Fibroblast of skin of right biceps (primary cell): ENCODE data around the gene C14orf180.

Source experiments
- DNase-seq: peaks from one replicate; pipeline ENCODE4 v3.0.0-alpha.2; 2013

The C14orf180 gene

GRCh38 chr14:104595911-104596450, 16.4 kb downstream of the C14orf180 start:
- no peak for DNase-seq

DNA sequence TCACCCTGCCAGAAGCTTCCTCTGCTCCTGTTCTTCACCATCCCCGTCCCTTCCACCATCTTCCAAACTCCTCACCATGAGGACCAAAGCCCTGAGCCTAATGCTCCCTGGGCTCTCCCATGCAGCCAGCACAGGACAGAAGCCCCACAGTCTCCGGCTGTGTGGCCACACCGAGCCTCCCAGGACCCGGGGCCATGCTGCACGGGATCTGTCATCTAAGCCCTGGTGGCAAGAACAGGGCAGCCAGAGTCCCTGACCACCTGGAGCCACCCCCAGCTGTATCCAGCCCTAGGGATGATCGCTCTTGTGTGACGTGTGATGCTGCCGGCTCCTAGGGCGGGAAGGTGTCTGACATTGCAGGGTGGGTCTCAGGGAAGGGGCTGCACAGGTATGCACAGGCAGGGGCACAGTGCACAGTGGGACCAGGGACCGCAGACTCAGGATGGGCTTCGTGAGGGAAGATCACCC, 16.9 kb downstream of the C14orf180 start:
- no peak for DNase-seq

DNA sequence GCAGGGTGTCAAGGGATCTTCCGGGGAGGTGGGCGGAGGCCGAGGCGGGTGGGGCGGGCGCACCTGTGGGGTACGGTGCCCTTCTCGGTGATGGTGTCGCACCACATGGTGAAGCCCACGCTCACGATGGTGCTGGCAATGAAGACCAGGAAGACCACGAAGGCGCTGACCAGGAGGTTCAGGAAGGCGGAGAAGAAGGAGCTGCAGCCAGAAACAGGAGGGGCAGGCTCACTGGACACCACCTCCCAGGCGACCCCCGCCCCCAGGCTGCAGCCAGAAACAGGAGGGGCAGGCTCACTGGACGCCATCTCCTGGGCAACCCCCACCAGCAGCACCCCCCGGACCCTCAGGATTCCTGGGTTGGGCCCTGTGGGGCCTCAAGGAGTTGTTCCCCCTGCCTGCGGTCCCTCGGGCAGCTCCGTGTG, 17.4 kb downstream of the C14orf180 start:
- DNase-seq, result no peak

- DNase-seq, result no peak
Observed at GRCh38 chr14:104597576-104597975, 18.0 kb downstream of the C14orf180 start.

- no peak for DNase-seq
Observed at GRCh38 chr14:104598039-104598909, 18.7 kb downstream of the C14orf180 start.

DNA sequence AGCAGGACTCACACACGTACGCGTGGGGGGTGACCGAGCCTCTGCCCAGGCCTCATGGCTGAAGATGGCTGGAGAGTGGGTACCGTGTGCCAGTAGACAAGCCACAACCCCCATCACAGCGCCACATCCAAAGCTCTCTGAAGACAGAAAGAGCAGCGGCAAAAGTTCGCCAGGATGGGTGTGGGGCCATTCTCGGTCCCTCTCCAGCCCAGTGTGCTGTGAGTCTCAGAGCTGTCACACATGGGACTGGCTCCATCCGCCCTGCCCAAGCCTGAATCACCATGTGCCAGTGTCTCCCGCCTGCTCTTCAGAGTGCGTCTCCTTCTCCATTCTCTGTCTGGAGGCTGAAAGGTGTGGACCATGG, 19.3 kb downstream of the C14orf180 start:
- DNase-seq, result no peak

GRCh38 chr14:104599446-104599845, 19.9 kb downstream of the C14orf180 start:
- DNase-seq, result no peak

GRCh38 chr14:104600141-104600643, 20.6 kb downstream of the C14orf180 start:
- no peak for DNase-seq

- DNase-seq, result no peak
Observed at GRCh38 chr14:104600805-104601204, 21.2 kb downstream of the C14orf180 start.

DNA sequence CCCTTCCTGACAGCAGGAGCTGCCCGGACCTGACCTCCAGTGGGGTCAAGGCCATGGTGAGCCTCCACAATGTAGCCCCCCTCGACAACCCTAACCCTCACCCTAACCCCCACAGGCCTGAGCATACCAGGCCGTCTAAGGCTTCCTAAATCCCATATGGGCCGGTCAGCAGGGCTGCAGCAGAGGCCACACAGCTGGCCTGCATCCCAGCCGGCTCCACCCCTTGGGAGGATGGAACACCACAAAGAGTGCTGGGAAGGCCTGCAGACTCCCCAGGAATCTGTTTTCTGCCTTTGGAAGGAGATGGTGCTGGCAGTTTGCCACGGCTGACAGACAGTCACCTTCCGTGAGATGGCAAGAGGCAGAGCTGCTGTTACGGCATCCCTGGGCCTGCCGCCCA, 22.2 kb downstream of the C14orf180 start:
- DNase-seq, result peak; percentile 10

DNA sequence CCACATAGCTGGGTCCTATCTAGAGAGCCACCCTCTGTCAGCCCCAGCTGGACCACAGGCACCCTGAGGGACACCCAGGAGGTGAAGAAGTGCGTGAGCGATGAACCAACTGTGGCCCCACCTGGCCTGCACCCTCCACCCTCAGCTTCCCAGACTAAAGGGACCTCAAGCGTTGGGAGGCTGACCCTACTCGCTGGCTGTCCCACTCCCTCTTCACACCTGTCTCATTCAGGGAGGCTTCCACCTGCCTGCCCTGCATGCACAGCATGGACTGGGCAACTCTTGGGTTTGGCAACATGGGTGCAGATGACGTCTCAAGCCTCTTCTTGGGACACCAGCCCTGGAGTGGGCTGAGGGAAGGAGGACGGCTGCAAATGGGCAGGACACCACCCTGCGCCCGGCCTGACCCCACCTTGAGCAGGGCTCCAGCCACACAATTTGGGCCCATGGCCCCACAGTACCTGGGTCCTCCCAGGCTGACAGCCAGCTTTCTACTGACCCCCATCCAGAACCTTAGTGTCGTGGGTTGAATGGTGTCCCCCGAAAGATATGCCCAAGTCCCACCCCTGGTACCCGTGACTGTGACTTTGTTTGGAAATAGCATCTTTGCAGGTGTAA, 22.9 kb downstream of the C14orf180 start:
- no peak for DNase-seq

DNA sequence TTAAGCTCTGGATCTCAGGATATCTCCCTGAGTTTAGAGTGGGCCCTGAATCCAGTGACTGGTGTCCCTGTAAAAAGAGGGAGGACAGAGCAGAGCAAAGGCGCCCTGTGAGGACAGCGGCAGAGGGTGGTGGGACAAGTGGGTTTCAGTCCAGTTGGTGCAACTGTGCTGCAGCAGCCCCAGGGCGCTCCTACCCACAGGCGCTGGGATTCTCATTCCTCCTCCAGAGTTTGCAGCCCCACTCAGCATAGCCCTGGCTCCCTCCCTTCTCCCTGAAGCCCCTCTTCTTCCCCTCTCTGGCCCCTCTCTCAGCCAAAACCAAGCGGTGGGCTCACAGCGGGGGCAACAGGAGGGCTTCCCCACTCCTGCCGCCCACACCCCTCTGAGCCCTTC, 23.4 kb downstream of the C14orf180 start:
- DNase-seq, result no peak

DNA sequence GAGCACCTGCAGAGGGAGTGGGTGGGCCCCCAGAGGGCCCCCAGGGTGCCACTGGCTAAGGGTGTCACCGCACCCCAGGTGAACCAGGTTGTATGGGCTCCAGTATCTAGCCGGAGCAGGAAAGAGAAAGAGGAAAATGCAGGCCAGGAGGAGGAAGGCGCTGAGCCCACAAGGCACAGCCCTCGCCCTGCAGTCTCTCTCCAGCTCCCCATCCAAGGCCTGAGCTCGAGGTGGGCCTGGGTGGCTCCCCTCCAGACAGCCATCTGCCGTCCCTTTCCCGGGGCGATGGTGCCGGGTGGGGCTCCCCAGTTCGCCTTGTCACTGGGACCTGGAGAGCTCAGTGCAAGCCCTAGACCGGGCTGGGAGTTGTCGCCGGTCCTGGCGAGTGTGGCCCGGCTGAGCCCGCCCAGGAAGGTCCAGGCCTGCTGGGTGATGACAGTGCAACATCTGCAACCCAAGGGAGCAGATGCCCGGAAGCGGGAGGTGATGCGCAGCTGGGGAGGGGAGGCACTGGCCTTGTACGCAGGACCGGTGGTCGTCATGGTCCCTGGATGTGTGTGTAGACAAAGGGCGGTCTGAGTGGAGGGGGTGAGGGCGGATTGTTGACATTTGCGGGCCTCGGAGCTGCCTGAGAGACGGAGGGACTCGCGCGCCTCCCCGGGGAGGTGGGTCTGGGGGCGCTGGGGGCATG, 24.3 kb downstream of the C14orf180 start:
- no peak for DNase-seq

- peak; percentile 21 for DNase-seq
Observed at GRCh38 chr14:104604458-104605449, 25.2 kb downstream of the C14orf180 start, which contains the start of gene TMEM179. TMEM179 (minus strand) TSS chr14:104604772; CDS start chr14:104604741, 31 bp downstream.

DNA sequence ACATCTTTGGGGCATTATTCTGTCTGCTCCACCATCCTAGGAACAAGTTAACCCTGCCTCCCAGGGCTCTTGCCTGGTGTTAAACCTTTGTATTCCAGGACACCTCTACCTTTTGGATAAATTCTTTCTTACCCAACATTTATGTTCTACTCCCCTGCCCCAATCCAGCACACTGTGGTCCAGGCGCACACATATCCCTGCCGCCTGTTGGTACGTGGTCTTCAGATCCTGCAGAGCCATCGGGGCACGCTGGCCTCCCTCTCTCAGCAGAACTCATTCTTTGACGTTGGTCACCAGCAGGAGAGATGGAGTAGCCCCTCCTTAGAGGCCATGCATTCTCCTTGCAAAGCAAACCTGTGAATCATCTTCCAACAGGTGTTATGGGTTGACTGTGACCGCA, 30.1 kb downstream of the C14orf180 start:
- DNase-seq, result no peak

- no peak for DNase-seq
Observed at GRCh38 chr14:104610749-104611310, 31.3 kb downstream of the C14orf180 start.

- no peak for DNase-seq
Observed at GRCh38 chr14:104611881-104612280, 32.3 kb downstream of the C14orf180 start.

DNA sequence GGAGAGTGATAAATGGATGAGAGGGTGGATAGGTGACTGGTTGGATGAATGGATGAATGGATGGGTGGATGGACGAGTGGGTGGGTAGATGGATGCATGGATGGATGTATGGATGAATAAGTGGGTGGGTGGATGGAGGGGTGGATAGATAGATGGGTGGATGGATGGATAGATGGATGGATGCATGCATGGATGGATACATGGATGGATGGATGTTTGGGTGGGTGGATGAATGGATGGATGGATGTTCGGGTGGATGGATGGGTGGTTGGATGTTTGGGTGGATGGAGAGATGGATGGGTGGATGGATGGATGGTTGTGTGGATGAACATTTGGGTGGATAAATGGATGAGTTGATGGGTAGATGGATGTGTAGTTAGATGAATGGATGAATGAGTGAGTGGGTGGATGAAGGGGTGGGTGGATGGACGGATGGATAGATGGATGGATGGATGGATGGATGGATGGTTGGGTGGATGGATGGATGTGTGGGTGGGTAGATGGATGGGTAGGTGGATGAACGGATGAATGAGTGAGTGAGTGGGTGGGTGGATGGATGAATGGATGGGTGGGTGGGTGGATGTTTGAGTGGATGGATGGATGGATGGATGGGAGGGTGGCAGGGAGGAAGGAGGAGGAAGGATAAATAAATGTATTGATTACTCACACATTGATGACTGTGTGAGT, 34.7 kb downstream of the C14orf180 start:
- DNase-seq, result no peak

DNA sequence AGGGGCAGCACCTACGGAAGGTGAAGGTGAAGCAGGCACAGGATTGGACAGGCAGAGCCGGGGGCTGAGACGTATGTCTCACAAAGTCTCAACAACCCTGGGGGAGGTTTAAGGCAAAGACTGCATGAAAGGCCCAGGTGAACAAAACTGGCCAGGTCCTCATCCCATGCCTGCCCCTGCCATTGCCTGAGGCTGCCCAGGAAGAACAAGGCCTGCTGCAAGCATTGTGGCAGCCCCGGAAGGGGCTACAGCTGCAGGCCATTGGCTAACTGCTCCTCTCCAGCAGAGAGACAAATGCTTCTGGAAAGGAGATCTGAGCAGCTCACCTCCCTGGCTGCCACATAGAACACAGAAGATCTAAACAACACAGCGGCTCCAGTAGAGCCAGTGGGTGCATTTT, 45.4 kb downstream of the C14orf180 start:
- no peak for DNase-seq

GRCh38 chr14:104632781-104633180, 53.2 kb downstream of the C14orf180 start:
- no peak for DNase-seq
